SJCRH30 (cell line): ENCODE measurements around the gene MKRN2. TPM values are rescaled to one million over a fixed set of nuclear protein-coding genes. Genes with fewer than 3 reads are reported as not detected.
"Not testable (repeated sequence)": the region's sequence is repeated elsewhere in the genome, so short reads cannot be mapped to it uniquely, and the experiment has no call there.

Source experiments
- DNase-seq, 2 experiments: peaks; one replicate each; pipeline ENCODE4 v3.0.0-alpha.2; 2015 to 2020
- H3K27ac ChIP-seq: fragments of 250-450 bp; sonication (Bioruptor Pico); 2 replicates; pipeline ENCODE4 v1.5.1; 2020; ENCODE audit warnings: mild to moderate bottlenecking, moderate library complexity
- H3K27me3 ChIP-seq: fragments of 250-450 bp; sonication (Bioruptor Pico); 2 replicates; pipeline ENCODE4 v1.5.1; 2020; ENCODE audit warnings: mild to moderate bottlenecking, moderate library complexity
- H3K36me3 ChIP-seq: fragments of 250-450 bp; sonication (Bioruptor Pico); 2 replicates; pipeline ENCODE4 v1.5.1; 2020; ENCODE audit warnings: mild to moderate bottlenecking, moderate library complexity
- H3K4me1 ChIP-seq: fragments of 250-450 bp; sonication (Bioruptor Pico); 2 replicates; pipeline ENCODE4 v1.5.1; 2020; ENCODE audit warnings: mild to moderate bottlenecking, moderate library complexity
- H3K4me3 ChIP-seq: fragments of 250-450 bp; sonication (Bioruptor Pico); 2 replicates; pipeline ENCODE4 v1.5.1; 2020; ENCODE audit warnings: mild to moderate bottlenecking, moderate library complexity
- H3K9me3 ChIP-seq: fragments of 250-450 bp; sonication (Bioruptor Pico); replicated peaks from 2 replicates; pipeline ENCODE4 v1.5.1; 2020; ENCODE audit warnings: mild to moderate bottlenecking, moderate library complexity
- total RNA-seq: library from RNA; depleted of rRNA; stranded (reverse); fragments of >200 nt; shearing (Covaris generic); gene quantifications from 2 replicates; pipeline ENCODE4 v1.2.3, GENCODE V29; 2014

The MKRN2 gene
- total RNA-seq, 1 experiment from 2014 or later = 38.9 TPM

GRCh38 chr3:12536423-12536822 is 20.5 kb upstream of the MKRN2 start:
- DNase-seq = no peak

GRCh38 chr3:12541625-12542024 is 15.3 kb upstream of the MKRN2 start:
- H3K36me3 ChIP-seq = no peaks in the 10 kb centered on the region
- H3K4me1 ChIP-seq = 0 out of 2 replicates have a peak, but pooled peaks cover 5% of the 10 kb centered on the region
- DNase-seq = no peak
- no peak overlapping the region for H3K27ac ChIP-seq
- no peak overlapping the region for H3K4me3 ChIP-seq
- H3K27me3 ChIP-seq = no peaks in the 10 kb centered on the region
- no peaks in the 10 kb centered on the region for H3K9me3 ChIP-seq

More at GRCh38 chr3:12536423-12536822, 20.5 kb upstream of the MKRN2 start:
- H3K27ac ChIP-seq = no peak overlapping the region
- H3K9me3 ChIP-seq = no peaks in the 10 kb centered on the region
- H3K36me3 ChIP-seq = no peaks in the 10 kb centered on the region; the same call in 1 of the 2 replicates
- no peaks in the 10 kb centered on the region for H3K4me1 ChIP-seq
- no peak overlapping the region for H3K4me3 ChIP-seq
- H3K27me3 ChIP-seq = no peaks in the 10 kb centered on the region

- H3K27me3 ChIP-seq, H3K4me3 ChIP-seq, H3K9me3 ChIP-seq, H3K27ac ChIP-seq, H3K36me3 ChIP-seq, H3K4me1 ChIP-seq, DNase-seq: not testable (repeated sequence)
These were observed 13.4 kb upstream of the MKRN2 start for GRCh38 chr3:12543497-12543896.

GRCh38 chr3:12544652-12545472 is 12.0 kb upstream of the MKRN2 start:
- H3K27me3 ChIP-seq = no peaks in the 10 kb centered on the region
- H3K9me3 ChIP-seq = no peaks in the 10 kb centered on the region
- no peaks in the 10 kb centered on the region for H3K36me3 ChIP-seq
- H3K4me3 ChIP-seq = no peak overlapping the region
- H3K27ac ChIP-seq = no peak overlapping the region
- H3K4me1 ChIP-seq = 0 out of 2 replicates have a peak, but pooled peaks cover 5% of the 10 kb centered on the region
- DNase-seq = peak in 1 of 2 experiments; percentile 17

- H3K9me3 ChIP-seq = no peaks in the 10 kb centered on the region
- H3K4me3 ChIP-seq = no peak within 1 kb of the TSS
- no peaks in the 10 kb centered on the region for H3K27me3 ChIP-seq
- 0 out of 2 replicates have a peak, but pooled peaks cover 5% of the 10 kb centered on the region for H3K4me1 ChIP-seq
- no peaks in the 10 kb centered on the region for H3K36me3 ChIP-seq
- peak in 1 of 2 experiments; percentile 7 for DNase-seq
- no peak within 1 kb of the TSS for H3K27ac ChIP-seq
These were observed 11.5 kb upstream of the MKRN2 start, which contains the start of gene MKRN2OS for GRCh38 chr3:12545473-12545791. TSS of gene MKRN2OS (minus strand) at chr3:12545499. CDS start at chr3:12545464, 35 bp downstream.

- no peak overlapping the region for H3K4me3 ChIP-seq
- H3K27me3 ChIP-seq = no peaks in the 10 kb centered on the region
- H3K36me3 ChIP-seq = no peaks in the 10 kb centered on the region
- H3K9me3 ChIP-seq = no peaks in the 10 kb centered on the region
- no peak overlapping the region for H3K27ac ChIP-seq
- 0 out of 2 replicates have a peak, but pooled peaks cover 2% of the 10 kb centered on the region for H3K4me1 ChIP-seq
- no peak for DNase-seq
These were observed 6.7 kb upstream of the MKRN2 start for GRCh38 chr3:12549971-12550760.

GRCh38 chr3:12553921-12554391 is 2.9 kb upstream of the MKRN2 start:
- Histone ChIP-seq H3K27me3 (no peaks in the 10 kb centered on the region), H3K4me1 (peaks cover 10% of the 10 kb centered on the region), H3K4me3 (peak overlapping the region; percentile 74), H3K27ac (peak overlapping the region; percentile 56), H3K36me3 (no peaks in the 10 kb centered on the region), H3K9me3 (no peaks in the 10 kb centered on the region)
- peak; percentile 55 to 70 for DNase-seq

GRCh38 chr3:12556314-12556689 is 585 bp upstream of the MKRN2 start:
- H3K27me3 ChIP-seq = no peaks in the 10 kb centered on the region
- H3K36me3 ChIP-seq = no peaks in the 10 kb centered on the region
- H3K27ac ChIP-seq = peak overlapping the region; percentile 34; the same call in 1 of the 2 replicates
- no peak for DNase-seq
- H3K4me3 ChIP-seq = peak overlapping the region; percentile 88
- H3K9me3 ChIP-seq = no peaks in the 10 kb centered on the region
- peaks cover 15% of the 10 kb centered on the region for H3K4me1 ChIP-seq

- no peaks in the 10 kb centered on the region for H3K27me3 ChIP-seq
- H3K27ac ChIP-seq = peak overlapping the region; percentile 67
- H3K36me3 ChIP-seq = no peaks in the 10 kb centered on the region
- no peaks in the 10 kb centered on the region for H3K9me3 ChIP-seq
- peak overlapping the region; percentile 88 for H3K4me3 ChIP-seq
- H3K4me1 ChIP-seq = peaks cover 16% of the 10 kb centered on the region
- DNase-seq = no peak
These were observed 700 bp downstream of the MKRN2 start for GRCh38 chr3:12557473-12558100.

- no peak for DNase-seq
- Histone ChIP-seq H3K4me3 (no peak overlapping the region), H3K4me1 (peaks cover 22% of the 10 kb centered on the region), H3K36me3 (no peaks in the 10 kb centered on the region), H3K9me3 (no peaks in the 10 kb centered on the region), H3K27ac (no peak overlapping the region), H3K27me3 (no peaks in the 10 kb centered on the region)
These were observed 1.8 kb downstream of the MKRN2 start for GRCh38 chr3:12558706-12559105.

- peaks cover 22% of the 10 kb centered on the region for H3K4me1 ChIP-seq
- DNase-seq = no peak
- no peaks in the 10 kb centered on the region for H3K9me3 ChIP-seq
- H3K27ac ChIP-seq = no peak overlapping the region
- H3K4me3 ChIP-seq = no peak overlapping the region
- H3K27me3 ChIP-seq = no peaks in the 10 kb centered on the region
- no peaks in the 10 kb centered on the region for H3K36me3 ChIP-seq
These were observed 2.6 kb downstream of the MKRN2 start for GRCh38 chr3:12559520-12559919.

GRCh38 chr3:12560505-12561190 is 3.8 kb downstream of the MKRN2 start:
- H3K4me3 ChIP-seq = no peak overlapping the region
- no peak overlapping the region for H3K27ac ChIP-seq
- no peaks in the 10 kb centered on the region for H3K9me3 ChIP-seq
- H3K4me1 ChIP-seq = peaks cover 22% of the 10 kb centered on the region
- DNase-seq = no peak
- H3K27me3 ChIP-seq = no peaks in the 10 kb centered on the region
- no peaks in the 10 kb centered on the region for H3K36me3 ChIP-seq

- no peaks in the 10 kb centered on the region for H3K36me3 ChIP-seq
- H3K27me3 ChIP-seq = no peaks in the 10 kb centered on the region
- H3K4me1 ChIP-seq = peaks cover 22% of the 10 kb centered on the region
- H3K27ac ChIP-seq = no peak overlapping the region
- H3K9me3 ChIP-seq = peaks cover 2% of the 10 kb centered on the region; the same call in 1 of the 2 replicates
- no peak overlapping the region for H3K4me3 ChIP-seq
- DNase-seq = no peak
These were observed 4.5 kb downstream of the MKRN2 start for GRCh38 chr3:12561397-12561796.

GRCh38 chr3:12562451-12562850 is 5.6 kb downstream of the MKRN2 start:
- Histone ChIP-seq H3K27ac (no peak overlapping the region), H3K9me3 (peaks cover 2% of the 10 kb centered on the region; the same call in 1 of the 2 replicates), H3K27me3 (no peaks in the 10 kb centered on the region), H3K4me1 (peaks cover 22% of the 10 kb centered on the region), H3K36me3 (no peaks in the 10 kb centered on the region), H3K4me3 (no peak overlapping the region)
- DNase-seq = no peak
